Thyroid gland (tissue), 4 donors: ENCODE data around the gene TNFRSF21.

Source experiments
- POLR2A ChIP-seq, 2 donors: fragments of 450-650 bp; IDR thresholded peaks; one replicate each; pipeline ENCODE4 v1.6.1; 2017; ENCODE audit warnings: antibody characterized with exemption in 2 of 2, mild to moderate bottlenecking in 2 of 2, moderate library complexity in 1 of 2
- TF ChIP-seq, protein P1 (sequence below), 6 experiments: fragments of 200-600 bp in 3 of 6; fragments of 450-650 bp in 3 of 6; sonication (generic) in 3 of 6; IDR thresholded peaks; one replicate each; pipeline ENCODE4 v1.5.1; 2016 to 2019; ENCODE audit warnings: antibody characterized with exemption in 6 of 6, mild to moderate bottlenecking in 2 of 6, inconsistent platforms in 1 of 6, moderate library complexity in 1 of 6

DNA sequence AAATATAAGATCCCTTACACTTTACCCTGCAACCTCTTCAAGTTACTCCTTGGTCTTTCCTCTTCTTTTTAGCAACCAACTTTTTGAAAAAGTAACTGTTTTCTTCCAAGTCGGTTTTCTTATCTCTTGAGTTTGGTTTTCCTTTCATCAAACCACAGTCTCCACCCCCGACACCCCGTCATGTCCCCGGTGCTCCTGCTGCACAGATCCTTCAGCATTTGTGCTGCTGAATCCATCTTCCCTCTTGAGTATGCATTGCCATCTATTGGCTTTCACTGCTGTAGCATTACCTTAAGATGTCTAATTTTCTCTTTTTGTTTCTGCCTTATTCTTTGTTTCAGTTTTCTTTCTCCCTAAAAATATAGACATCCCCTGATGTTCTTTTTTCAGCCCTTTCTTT, 11.9 kb upstream of the TNFRSF21 start:
- TF ChIP-seq, protein P1, sequence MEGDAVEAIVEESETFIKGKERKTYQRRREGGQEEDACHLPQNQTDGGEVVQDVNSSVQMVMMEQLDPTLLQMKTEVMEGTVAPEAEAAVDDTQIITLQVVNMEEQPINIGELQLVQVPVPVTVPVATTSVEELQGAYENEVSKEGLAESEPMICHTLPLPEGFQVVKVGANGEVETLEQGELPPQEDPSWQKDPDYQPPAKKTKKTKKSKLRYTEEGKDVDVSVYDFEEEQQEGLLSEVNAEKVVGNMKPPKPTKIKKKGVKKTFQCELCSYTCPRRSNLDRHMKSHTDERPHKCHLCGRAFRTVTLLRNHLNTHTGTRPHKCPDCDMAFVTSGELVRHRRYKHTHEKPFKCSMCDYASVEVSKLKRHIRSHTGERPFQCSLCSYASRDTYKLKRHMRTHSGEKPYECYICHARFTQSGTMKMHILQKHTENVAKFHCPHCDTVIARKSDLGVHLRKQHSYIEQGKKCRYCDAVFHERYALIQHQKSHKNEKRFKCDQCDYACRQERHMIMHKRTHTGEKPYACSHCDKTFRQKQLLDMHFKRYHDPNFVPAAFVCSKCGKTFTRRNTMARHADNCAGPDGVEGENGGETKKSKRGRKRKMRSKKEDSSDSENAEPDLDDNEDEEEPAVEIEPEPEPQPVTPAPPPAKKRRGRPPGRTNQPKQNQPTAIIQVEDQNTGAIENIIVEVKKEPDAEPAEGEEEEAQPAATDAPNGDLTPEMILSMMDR (IDR thresholded peaks at IDR 0.05), result no peak
- TF ChIP-seq POLR2A (IDR thresholded peaks at IDR 0.05), result no peak
